PFSK-1 (cell line): ENCODE results near the gene IRF6.

Source experiments
- FOXP2 ChIP-seq: optimal IDR thresholded peaks from 2 replicates; pipeline ENCODE3; 2011; ENCODE audit warnings: borderline replicate concordance, control low read depth, inconsistent platforms; ENCODE audit not compliant: insufficient read depth; ENCODE audit errors: extremely low read length, extremely low read depth
- POLR2AphosphoS5 ChIP-seq: IDR thresholded peaks from 2 replicates; pipeline ENCODE4 v1.6.1; 2012; ENCODE audit warnings: low read depth, mild to moderate bottlenecking, control low read depth, low read length, moderate library complexity
- REST ChIP-seq, 2 experiments: IDR thresholded peaks; 2 replicates each; pipeline versions ENCODE4 v1.6.1 to v1.8.0; 2011 to 2012; ENCODE audit warnings: low read depth in 2 of 2, low read length in 2 of 2, control low read depth in 1 of 2, inconsistent platforms in 1 of 2, mild to moderate bottlenecking in 1 of 2, moderate library complexity in 1 of 2; ENCODE audit not compliant: insufficient read depth in 1 of 2
- SIN3A ChIP-seq: IDR thresholded peaks from 2 replicates; pipeline ENCODE4 v1.6.1; 2012; ENCODE audit warnings: mild to moderate bottlenecking, low read length, moderate library complexity, borderline replicate concordance; ENCODE audit not compliant: insufficient read depth
- TAF1 ChIP-seq: IDR thresholded peaks from 2 replicates; pipeline ENCODE4 v1.6.1; 2012; ENCODE audit warnings: low read length, control low read depth, borderline replicate concordance; ENCODE audit not compliant: insufficient read depth

DNA sequence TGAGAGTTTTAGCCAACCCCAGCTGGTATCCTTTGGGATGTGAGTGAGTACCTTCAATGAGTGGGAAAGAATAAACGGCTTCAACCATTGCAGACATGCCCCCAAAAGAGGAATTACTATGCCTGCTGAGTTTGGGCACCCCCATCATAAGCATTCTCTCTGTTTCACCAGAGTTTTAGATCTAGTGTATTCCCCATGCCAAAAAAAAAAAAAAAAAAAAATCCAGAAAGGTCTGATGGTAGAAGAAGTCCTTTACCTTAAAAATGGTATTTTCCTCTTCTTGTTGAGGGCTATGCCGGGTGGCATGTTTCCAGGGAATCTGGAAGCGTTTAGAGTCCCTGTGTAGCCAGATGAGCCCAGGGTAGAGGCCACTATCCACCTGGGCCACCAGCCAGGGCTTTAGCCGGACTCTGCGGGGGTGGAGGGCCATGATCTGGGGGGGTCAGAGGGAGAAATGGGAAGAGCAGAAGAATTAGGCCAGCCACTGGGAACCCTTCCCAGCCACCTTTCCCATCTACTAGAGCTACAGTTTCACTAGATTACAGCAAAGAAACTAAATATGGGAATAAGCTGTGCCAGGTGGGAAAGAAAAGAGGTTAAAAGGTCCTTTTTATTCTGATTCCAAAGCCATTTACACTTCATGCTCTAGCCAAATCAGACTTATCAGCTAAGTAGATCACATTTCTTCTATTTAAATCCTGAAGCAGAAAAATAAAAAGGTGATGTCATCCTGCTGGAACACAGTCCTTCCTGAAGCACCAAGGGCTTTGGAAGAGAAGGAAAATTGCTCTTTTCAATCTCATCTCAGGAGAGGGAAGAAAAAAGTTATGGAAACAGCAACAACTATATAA is 4.7 kb downstream of the IRF6 start:
- TF ChIP-seq SIN3A = no peak
- no peak for TF ChIP-seq POLR2AphosphoS5
- TF ChIP-seq TAF1 = no peak
- no peak for TF ChIP-seq REST (IDR thresholded peaks at IDR 0.05; ENCODE audit: insufficient read depth in 1 of 2, low read depth in 2 of 2, low read length in 2 of 2)
- no peak for TF ChIP-seq FOXP2
